ENCODE measurements around the gene STAB2.
A peak's percentile ranks its signal among the peaks of the same experiment; 100 is the strongest.

The STAB2 gene

DNA sequence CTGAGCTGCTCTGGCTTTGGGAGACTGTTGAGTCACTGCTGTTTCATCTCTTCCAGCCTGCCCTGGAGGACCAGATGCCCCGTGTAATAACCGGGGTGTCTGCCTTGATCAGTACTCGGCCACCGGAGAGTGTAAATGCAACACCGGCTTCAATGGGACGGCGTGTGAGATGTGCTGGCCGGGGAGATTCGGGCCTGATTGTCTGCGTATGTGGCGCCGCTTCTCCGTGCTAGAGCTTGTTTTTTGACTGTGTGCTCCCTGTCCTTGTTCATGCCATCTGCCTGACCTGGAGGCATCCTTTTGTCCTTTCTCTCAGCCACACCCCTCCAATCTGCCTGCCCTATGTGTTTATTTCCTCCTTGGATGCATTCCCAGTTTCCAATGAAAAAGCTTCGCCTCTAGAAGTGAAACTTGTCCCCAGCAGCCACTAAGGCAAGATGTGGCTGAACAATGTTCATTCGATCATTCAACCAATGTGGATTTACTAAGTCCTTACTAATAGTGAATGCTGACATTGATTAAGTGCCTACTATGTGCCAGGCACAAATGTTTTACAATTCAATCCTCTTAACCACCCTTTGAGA, 155.4 kb downstream of the STAB2 start:
- no peak for TF ChIP-seq CTCF (conservative IDR thresholded peaks at IDR 0.05)
- H3K27ac ChIP-seq: peak overlapping the region; percentile 59

DNA sequence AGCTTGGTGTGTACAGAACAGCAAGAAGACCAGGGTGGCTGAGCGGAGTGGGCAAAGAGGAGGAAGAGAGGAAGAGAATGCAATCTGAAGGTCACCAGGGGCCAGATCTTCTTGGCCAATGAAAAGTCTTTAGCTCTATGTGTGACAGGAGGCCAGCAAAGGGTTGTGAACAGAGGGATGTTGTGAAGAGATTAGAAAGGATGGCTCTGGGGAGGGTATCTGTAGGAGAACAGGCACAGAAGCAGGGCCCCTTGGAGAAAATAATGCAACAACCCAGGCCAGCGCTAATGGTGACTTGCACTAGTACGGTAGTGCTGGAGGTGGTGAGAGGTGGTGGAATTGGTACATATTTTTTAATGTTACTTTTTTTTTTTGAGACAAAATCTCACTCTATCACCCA, 156.7 kb downstream of the STAB2 start:
- no peak overlapping the region for H3K27ac ChIP-seq
- TF ChIP-seq CTCF (conservative IDR thresholded peaks at IDR 0.05): no peak

DNA sequence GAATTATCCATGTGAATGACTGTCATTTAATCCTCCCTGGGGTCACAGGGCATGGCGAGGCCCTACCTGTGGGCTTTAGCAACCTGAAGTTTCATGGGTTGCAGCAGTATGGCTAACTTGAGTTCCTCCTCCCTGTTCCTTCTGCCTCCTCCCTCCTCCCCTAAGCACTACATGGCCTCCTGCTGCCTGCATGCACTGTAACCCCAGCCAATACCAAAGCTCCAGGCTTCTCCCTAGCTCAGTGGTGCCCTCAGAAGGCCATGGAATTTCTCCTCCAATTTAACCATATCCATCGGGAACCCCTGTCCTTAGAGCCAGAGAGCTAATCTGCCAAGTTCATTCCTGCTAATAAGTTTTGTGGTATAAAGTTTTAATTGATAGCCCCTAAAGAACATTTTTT, 158.9 kb downstream of the STAB2 start:
- TF ChIP-seq CTCF (conservative IDR thresholded peaks at IDR 0.05): no peak
- no peak overlapping the region for H3K27ac ChIP-seq

DNA sequence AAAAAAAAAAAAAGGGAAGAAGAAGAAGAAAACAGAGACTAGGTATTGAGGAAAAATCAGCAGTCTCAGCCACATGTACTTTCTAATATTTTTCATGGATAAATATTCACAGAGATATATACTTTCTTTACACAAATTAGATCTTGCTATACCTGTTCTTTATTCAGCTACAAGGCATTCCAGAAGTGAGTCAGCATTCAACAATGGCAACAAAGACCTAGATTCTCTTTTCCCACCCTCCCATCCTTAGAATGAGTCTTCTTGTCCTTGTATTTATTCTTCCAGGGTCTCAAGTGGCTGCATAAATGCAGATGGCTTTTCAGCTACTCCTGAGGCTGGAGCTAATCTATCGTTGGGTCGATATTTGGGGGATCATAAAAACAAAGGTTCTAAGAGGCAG, 160.9 kb downstream of the STAB2 start:
- no peak for TF ChIP-seq CTCF (conservative IDR thresholded peaks at IDR 0.05)
- no peak overlapping the region for H3K27ac ChIP-seq

DNA sequence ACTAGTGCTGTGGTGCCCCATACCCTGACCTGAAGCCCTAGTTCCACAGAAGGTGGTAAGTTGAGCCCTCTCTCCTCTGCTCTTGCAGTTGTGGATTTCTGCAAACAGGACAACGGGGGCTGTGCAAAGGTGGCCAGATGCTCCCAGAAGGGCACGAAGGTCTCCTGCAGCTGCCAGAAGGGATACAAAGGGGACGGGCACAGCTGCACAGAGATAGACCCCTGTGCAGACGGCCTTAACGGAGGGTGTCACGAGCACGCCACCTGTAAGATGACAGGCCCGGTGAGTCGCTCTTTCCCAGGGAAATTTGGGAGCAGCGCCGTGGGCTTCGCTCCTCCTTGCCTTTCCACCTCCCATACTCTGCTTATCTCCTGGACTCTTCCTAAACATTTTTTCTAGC, 161.8 kb downstream of the STAB2 start:
- no peak for TF ChIP-seq CTCF (conservative IDR thresholded peaks at IDR 0.05)
- H3K27ac ChIP-seq: no peak overlapping the region

DNA sequence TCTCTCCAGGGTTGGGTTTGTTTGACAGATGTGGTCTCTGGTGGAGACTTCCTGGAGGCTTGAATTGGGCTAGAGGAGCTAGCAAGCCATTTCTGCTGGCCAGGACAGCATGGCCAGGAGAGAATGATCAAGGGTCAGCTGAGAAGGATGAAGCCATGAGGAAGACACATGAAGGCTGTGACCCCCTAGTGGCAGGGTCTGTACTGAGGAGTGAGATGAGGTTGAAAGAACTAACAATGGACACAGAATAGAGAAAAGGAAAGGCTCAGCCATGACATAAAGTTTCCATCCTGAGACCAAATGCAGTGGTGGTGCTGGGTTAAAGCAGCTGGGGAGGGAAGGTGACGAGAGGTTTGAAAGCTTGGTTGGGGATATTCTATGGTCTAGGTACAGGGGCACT, 164.1 kb downstream of the STAB2 start:
- H3K27ac ChIP-seq: no peak overlapping the region
- TF ChIP-seq CTCF (conservative IDR thresholded peaks at IDR 0.05): no peak; the same call in 1 of the 2 replicates

DNA sequence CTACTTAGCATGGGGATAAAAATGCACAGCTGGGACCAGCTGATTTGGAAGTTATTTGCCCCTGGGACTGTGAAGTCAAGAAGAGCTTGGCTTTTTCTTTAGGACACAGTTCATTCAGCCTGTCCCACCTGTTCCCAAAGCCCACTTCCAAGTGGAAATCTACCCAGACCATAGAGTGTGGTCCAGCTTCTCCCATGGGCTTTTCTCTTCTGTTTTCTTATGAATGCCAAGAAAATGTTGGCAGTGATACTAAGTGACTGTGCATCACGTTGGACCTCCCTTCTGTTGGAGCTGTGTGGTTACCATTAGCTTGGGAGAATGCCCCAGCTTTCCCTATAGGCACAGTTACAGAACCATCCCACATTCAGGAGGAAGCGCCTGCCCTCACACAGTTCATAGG, 164.5 kb downstream of the STAB2 start:
- H3K27ac ChIP-seq: no peak overlapping the region
- no peak for TF ChIP-seq CTCF (conservative IDR thresholded peaks at IDR 0.05)
